ENCODE measurements around the gene CC2D2A. TPM values are rescaled to one million over a fixed set of nuclear protein-coding genes. Genes with fewer than 3 reads are reported as not detected.

CC2D2A gene
- total and polyA plus RNA-seq, 10 of the 15 experiments (the other 5 are each of a cell fraction or from before 2014, with no cell fraction given), result 0.04 to 1.1 (median 0.26) TPM

GRCh38 chr4:15636818-15637217 lies 167.1 kb downstream of the CC2D2A start:
- H3K79me2 ChIP-seq (ENCODE audit: control insufficient read depth, insufficient read depth, low read length), result no peaks in the 10 kb centered on the region
- RAD21 ChIA-PET (ENCODE audit: unreplicated experiment), result no interaction called here
- CTCF ChIA-PET, result interaction anchor here (0.9 to 1.7 kb wide), 2 partner anchors 12 to 15 kb away, joined by 3 to 10 read pairs; no protein-coding TSS in a partner anchor
- H3K4me2 ChIP-seq (ENCODE audit: control insufficient read depth, insufficient read depth), result no peak overlapping the region
- in situ Hi-C loops (cut with MboI) (no loop called here), intact Hi-C loops (cut with micrococcal nuclease; ENCODE audit: unreplicated experiment) (no loop called here)
- no peaks in the 10 kb centered on the region for H4K20me1 ChIP-seq (ENCODE audit: control insufficient read depth, insufficient read depth)
- FAIRE-seq (no peak), DNase-seq (ENCODE audit: low read depth, low spot score) (no peak), ATAC-seq (no peak)
- no peak for TF ChIP-seq ZNF207 (IDR thresholded peaks at IDR 0.05; ENCODE audit: borderline replicate concordance)
- no peak for TF ChIP-seq CTCF (IDR thresholded peaks at IDR 0.05 in 2 of 3, conservative IDR thresholded peaks at IDR 0.05 in 1 of 3; ENCODE audit: control insufficient read depth in 2 of 3, extremely low read depth in 1 of 3, insufficient read depth in 1 of 3, low read depth in 3 of 3, low read length in 3 of 3)
- no peak for TF ChIP-seq MTA2 (IDR thresholded peaks at IDR 0.05; ENCODE audit: low read depth)
- TF ChIP-seq SPI1 (IDR thresholded peaks at IDR 0.05; ENCODE audit: borderline replicate concordance, insufficient read depth, low read depth, low read length), result no peak
- no peak for TF ChIP-seq LARP7 (IDR thresholded peaks at IDR 0.05)
- no peak for TF ChIP-seq SMC3 (IDR thresholded peaks at IDR 0.05; ENCODE audit: borderline replicate concordance, low read length)
- no peak for TF ChIP-seq NKRF (conservative IDR thresholded peaks at IDR 0.05)
- no peak for TF ChIP-seq ZBTB33 (IDR thresholded peaks at IDR 0.05)
- no peak for TF ChIP-seq SIN3A (IDR thresholded peaks at IDR 0.05; ENCODE audit: low read depth, low read length)
- no peak for TF ChIP-seq TCF12 (IDR thresholded peaks at IDR 0.05; ENCODE audit: low read depth, low read length)
- no peak for TF ChIP-seq DPF2 (IDR thresholded peaks at IDR 0.05)
- TF ChIP-seq ZNF687 (IDR thresholded peaks at IDR 0.05), result no peak
- TF ChIP-seq EED (IDR thresholded peaks at IDR 0.05; ENCODE audit: low read depth), result no peak
- TF ChIP-seq RAD21 (IDR thresholded peaks at IDR 0.05; ENCODE audit: insufficient read depth, low read depth, low read length), result no peak
- TF ChIP-seq SIX5 (IDR thresholded peaks at IDR 0.05; ENCODE audit: low read depth, low read length, severe bottlenecking), result no peak
- H3K9me3 ChIP-seq (replicated peaks; ENCODE audit: control insufficient read depth, insufficient read depth, low read length), result peaks cover 1% of the 10 kb centered on the region; the same call in 1 of the 3 replicates
- H3K27ac ChIP-seq (ENCODE audit: control insufficient read depth, insufficient read depth), result no peak overlapping the region
- SMC1A ChIA-PET (ENCODE audit: uncharacterized antibody, unreplicated experiment), result no interaction called here
- no TSS peak for BruUV-seq (replicated peaks)
- H2AFZ ChIP-seq (ENCODE audit: control insufficient read depth, low read depth, low read length), result no peak overlapping the region
- H3K9ac ChIP-seq (ENCODE audit: control insufficient read depth, insufficient read depth, low read length), result no peak overlapping the region
- no peaks in the 10 kb centered on the region for H3K27me3 ChIP-seq (replicated peaks in 1 of 2; ENCODE audit: control insufficient read depth in 2 of 2, insufficient read depth in 2 of 2, low read length in 1 of 2)
- POLR2A ChIA-PET, result interaction anchor here (1.1 kb wide), 1 partner anchor 17 kb away, joined by 3 read pairs; no protein-coding TSS in a partner anchor
- H3K4me3 ChIP-seq, result no peak overlapping the region
- H3K36me3 ChIP-seq (ENCODE audit: control insufficient read depth in 2 of 2, insufficient read depth in 2 of 2, low read length in 1 of 2), result peaks cover 2 to 25% of the 10 kb centered on the region in 2 experiments; a peak in 3 of 4 replicates
- H3K4me1 ChIP-seq (ENCODE audit: control insufficient read depth, insufficient read depth, low read length), result no peaks in the 10 kb centered on the region
- 100% methylated on average over 1 of the region's 1 CpG for WGBS (ENCODE audit: insufficient coverage, insufficient replicate concordance, low lambda C conversion rate, missing lambda C conversion rate)

All from GM12878 (cell line).